GDM1 (cell line): Measurements from ENCODE around the gene PCBP3.
"Not testable (repeated sequence)": the region's sequence is repeated elsewhere in the genome, so short reads cannot be mapped to it uniquely, and the experiment has no call there.

ENCODE experiments used
- DNase-seq: peaks from one replicate; lab custom pipeline; 2025; lab: John Stamatoyannopoulos, UW

PCBP3 gene

GRCh38 chr21:45894450-45894825 is 250.9 kb downstream of the PCBP3 start:
- no peak for DNase-seq

- DNase-seq: no peak
These were observed 251.6 kb downstream of the PCBP3 start for GRCh38 chr21:45894906-45895777.

GRCh38 chr21:45895778-45896370 is 252.3 kb downstream of the PCBP3 start:
- no peak for DNase-seq

GRCh38 chr21:45896431-45896830 is 252.9 kb downstream of the PCBP3 start:
- not testable (repeated sequence) for DNase-seq

- DNase-seq: no peak
These were observed 253.9 kb downstream of the PCBP3 start for GRCh38 chr21:45897191-45898027.

GRCh38 chr21:45898028-45898350 is 254.5 kb downstream of the PCBP3 start:
- DNase-seq: no peak

- no peak for DNase-seq
These were observed 255.3 kb downstream of the PCBP3 start for GRCh38 chr21:45898781-45899180.

GRCh38 chr21:45899317-45900033 is 255.9 kb downstream of the PCBP3 start:
- no peak for DNase-seq

GRCh38 chr21:45900034-45900868 is 256.7 kb downstream of the PCBP3 start:
- no peak for DNase-seq

- DNase-seq: no peak
These were observed 257.7 kb downstream of the PCBP3 start for GRCh38 chr21:45901061-45901690.

- DNase-seq: no peak
These were observed 258.9 kb downstream of the PCBP3 start for GRCh38 chr21:45902292-45902995.

GRCh38 chr21:45905196-45905595 is 261.7 kb downstream of the PCBP3 start:
- no peak for DNase-seq

- DNase-seq: no peak
These were observed 262.8 kb downstream of the PCBP3 start for GRCh38 chr21:45906196-45906805.

- no peak for DNase-seq
These were observed 263.3 kb downstream of the PCBP3 start for GRCh38 chr21:45906859-45907258.

GRCh38 chr21:45908536-45909237 is 265.2 kb downstream of the PCBP3 start:
- DNase-seq: no peak

GRCh38 chr21:45909238-45909988 is 265.9 kb downstream of the PCBP3 start:
- no peak for DNase-seq

GRCh38 chr21:45910155-45910547 is 266.6 kb downstream of the PCBP3 start:
- no peak for DNase-seq

GRCh38 chr21:45910548-45911221 is 267.2 kb downstream of the PCBP3 start:
- no peak for DNase-seq
